ENCODE data around the gene HK1.

DNA sequence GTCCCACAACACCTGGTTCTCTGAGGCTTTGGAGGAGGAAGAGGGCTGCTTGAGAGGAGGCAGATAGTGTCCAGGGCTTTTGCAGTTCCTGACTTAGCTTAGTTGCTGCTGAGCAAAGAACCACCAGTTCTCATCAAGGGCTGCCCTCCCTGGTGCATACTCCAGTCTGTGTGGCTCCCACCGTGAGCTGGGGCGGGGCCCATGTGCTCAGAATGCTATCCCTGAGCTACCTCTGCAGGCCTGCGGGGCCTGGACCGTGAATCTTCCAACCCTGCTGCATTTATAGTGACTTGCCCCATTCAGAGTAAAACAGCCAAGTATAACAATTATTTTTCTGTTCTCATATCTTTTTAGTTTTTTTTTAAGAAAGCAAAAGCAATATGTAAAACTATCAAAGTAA, 89.2 kb downstream of the HK1 start:
- TF ChIP-seq, protein P1, sequence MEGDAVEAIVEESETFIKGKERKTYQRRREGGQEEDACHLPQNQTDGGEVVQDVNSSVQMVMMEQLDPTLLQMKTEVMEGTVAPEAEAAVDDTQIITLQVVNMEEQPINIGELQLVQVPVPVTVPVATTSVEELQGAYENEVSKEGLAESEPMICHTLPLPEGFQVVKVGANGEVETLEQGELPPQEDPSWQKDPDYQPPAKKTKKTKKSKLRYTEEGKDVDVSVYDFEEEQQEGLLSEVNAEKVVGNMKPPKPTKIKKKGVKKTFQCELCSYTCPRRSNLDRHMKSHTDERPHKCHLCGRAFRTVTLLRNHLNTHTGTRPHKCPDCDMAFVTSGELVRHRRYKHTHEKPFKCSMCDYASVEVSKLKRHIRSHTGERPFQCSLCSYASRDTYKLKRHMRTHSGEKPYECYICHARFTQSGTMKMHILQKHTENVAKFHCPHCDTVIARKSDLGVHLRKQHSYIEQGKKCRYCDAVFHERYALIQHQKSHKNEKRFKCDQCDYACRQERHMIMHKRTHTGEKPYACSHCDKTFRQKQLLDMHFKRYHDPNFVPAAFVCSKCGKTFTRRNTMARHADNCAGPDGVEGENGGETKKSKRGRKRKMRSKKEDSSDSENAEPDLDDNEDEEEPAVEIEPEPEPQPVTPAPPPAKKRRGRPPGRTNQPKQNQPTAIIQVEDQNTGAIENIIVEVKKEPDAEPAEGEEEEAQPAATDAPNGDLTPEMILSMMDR (IDR thresholded peaks at IDR 0.05), result no peak
- TF ChIP-seq POLR2A (IDR thresholded peaks at IDR 0.05), result no peak

Data from uterus (tissue), 2 donors.